Posterior vena cava (tissue), 2 donors: Measurements from ENCODE around the gene GFI1B. TPM values are rescaled to one million over a fixed set of nuclear protein-coding genes. Genes with fewer than 3 reads are reported as not detected.
"Not testable (repeated sequence)": the region's sequence is repeated elsewhere in the genome, so short reads cannot be mapped to it uniquely, and the experiment has no call there.

Experiments
- DNase-seq: peaks from one replicate; pipeline ENCODE4 v3.0.0-alpha.2; 2020; ENCODE audit warnings: low spot score
- intact Hi-C, 2 donors: fragments of 100-400 bp; cut with DNase I; formaldehyde crosslinking; loops; one replicate each; pipeline versions ENCODE4 v1.14.1 to v1.14.2; 2022 to 2023
- microRNA-seq, 2 donors: library from miRNA; unstranded; fragments of <30 nt; microRNA quantifications; one replicate each; pipeline ENCODE4 v1.2.0, GENCODE V29; 2020 to 2021; ENCODE audit warnings: borderline microRNAs expressed in 2 of 2
- total RNA-seq, 2 donors: library from RNA; stranded (reverse); fragmentation: NEBNext Ultra II Directional; extraction: Animal tissue kit (Norgen Biotek cat#: 25700); gene quantifications; one replicate each; pipeline ENCODE4 v1.2.1, GENCODE V29; 2021
- donor health status: DM: yes; HTN: yes; CAD: no.
- donor health status: DM: yes; HTN: yes; CAD: no.

The GFI1B gene
- total RNA-seq, 2 donors from 2014 or later = not detected

GRCh38 chr9:133037775-133038515 lies 59.5 kb downstream of the GFI1B start:
- intact Hi-C loops = no loop called here
- DNase-seq = no peak

- intact Hi-C loops = loop anchor here in 1 of 2 donors (10.0 kb wide), 1 partner anchor 104 kb away; no protein-coding TSS in a partner anchor
- DNase-seq = not testable (repeated sequence)
Observed at GRCh38 chr9:133040892-133041479, 62.5 kb downstream of the GFI1B start.

Small RNA genes lying within 50 kb of the gene (microRNA-seq; reads per million reads assigned to microRNA genes)
- 2.6 to 2.9 reads per million in 2 donors for gene MIR548AW

Other genes starting within 250 kb of the GFI1B start
- 1 to 10 TPM in 1 of 2 donors, under 1 TPM in 1; 0.24 to 1.3 TPM for gene AK8, start 100.4 kb upstream of the GFI1B start, total RNA-seq
- 1 to 10 TPM; 2.7 to 3.7 TPM for gene SPACA9, start 99.8 kb upstream of the GFI1B start, total RNA-seq
- 10 to 100 TPM; 32.5 to 33.5 TPM for gene TSC1, start 34.1 kb upstream of the GFI1B start, total RNA-seq
- 10 to 100 TPM; 25.9 to 27.9 TPM for gene GTF3C5, start 52.3 kb downstream of the GFI1B start, total RNA-seq
- gene CEL, start 83.3 kb downstream of the GFI1B start, total RNA-seq = 1 to 10 TPM in 1 of 2 donors, under 1 TPM in 1; 0.51 to 2.8 TPM
- gene RALGDS, start 142.5 kb downstream of the GFI1B start, total RNA-seq = 10 to 100 TPM; 27.6 to 28.3 TPM
- gene GBGT1, start 185.2 kb downstream of the GFI1B start, total RNA-seq = 10 to 100 TPM; 14.2 to 19.9 TPM
- not detected for gene OBP2B, start 230.6 kb downstream of the GFI1B start, total RNA-seq